GM13976 (cell line): ENCODE data around the gene CAMK1D.

Experiments
- DNase-seq: peaks from one replicate; pipeline ENCODE4 v3.0.0; 2012; ENCODE audit warnings: low spot score
- CTCF ChIP-seq: IDR thresholded peaks from 2 replicates; pipeline ENCODE4 v1.5.1; 2012; ENCODE audit warnings: borderline replicate concordance, mild to moderate bottlenecking; ENCODE audit not compliant: insufficient read depth; ENCODE audit errors: extremely low read depth, missing control alignments, control extremely low read depth
- in situ Hi-C: fragments of 300-500 bp; cut with MboI; formaldehyde crosslinking; loops from one replicate; pipeline ENCODE4 v1.12.0; 2022; ENCODE audit warnings: low sequenced_read_pairs, mixed read lengths, inconsistent platforms; ENCODE audit not compliant: unreplicated experiment

CAMK1D gene

DNA sequence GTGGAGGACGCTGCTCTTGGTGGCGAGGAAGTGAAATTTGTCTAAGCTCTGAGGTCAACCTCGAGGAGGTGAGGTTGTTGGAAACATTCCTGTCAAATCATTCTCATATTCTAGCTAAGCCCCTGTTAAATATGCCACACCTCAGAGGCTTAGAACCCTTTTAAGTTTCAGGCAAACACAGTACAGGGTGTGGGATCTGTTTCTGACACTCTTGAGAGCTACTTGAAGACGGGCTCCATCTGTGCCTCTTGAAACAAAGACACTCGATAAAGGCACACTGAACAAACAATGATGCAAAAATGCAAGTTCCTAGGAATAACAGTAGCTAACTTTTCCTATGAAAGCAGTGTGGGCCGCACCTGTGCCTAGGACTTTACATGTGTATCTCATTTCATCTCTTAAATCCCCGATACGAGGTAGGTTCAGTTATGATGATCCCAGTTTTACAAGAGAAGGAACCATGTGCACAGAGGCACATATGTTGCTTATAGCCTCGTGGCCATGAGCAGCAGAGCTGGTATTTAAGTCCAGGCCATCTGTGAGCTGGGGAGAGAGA, 352.9 kb downstream of the CAMK1D start:
- DNase-seq, result no peak
- TF ChIP-seq CTCF, result no peak
- in situ Hi-C loops, result loop anchor here (25.0 kb wide), 1 partner anchor 440 kb away; no protein-coding TSS in a partner anchor

DNA sequence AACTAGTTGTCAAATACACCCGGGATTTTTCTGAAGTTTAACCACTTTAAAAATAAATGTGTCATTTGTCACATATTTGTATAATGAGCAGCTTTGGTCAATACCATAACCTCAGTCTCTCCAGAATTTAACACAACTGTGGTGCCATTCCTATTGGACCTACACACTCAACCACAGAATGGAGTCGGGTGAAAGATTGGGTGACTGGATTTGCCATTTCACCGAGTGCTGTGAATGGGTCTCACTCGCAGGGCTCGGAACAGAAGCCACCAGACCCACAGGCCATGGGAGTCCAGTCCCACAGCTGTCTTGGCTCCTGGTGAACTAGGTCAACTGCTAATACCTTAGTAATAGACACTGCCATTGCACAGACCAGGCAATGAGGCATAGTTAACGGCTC, 353.8 kb downstream of the CAMK1D start:
- in situ Hi-C loops, result loop anchor here (25.0 kb wide), 1 partner anchor 441 kb away; no protein-coding TSS in a partner anchor
- TF ChIP-seq CTCF, result no peak
- DNase-seq, result no peak

- DNase-seq, result no peak
- in situ Hi-C loops, result loop anchor here (25.0 kb wide), 1 partner anchor 442 kb away; no protein-coding TSS in a partner anchor
- no peak for TF ChIP-seq CTCF
These were observed 354.5 kb downstream of the CAMK1D start for GRCh38 chr10:12703813-12704212.

- DNase-seq, result no peak
- no peak for TF ChIP-seq CTCF
- in situ Hi-C loops, result loop anchor here (25.0 kb wide), 1 partner anchor 442 kb away; no protein-coding TSS in a partner anchor
These were observed 355.1 kb downstream of the CAMK1D start for GRCh38 chr10:12704488-12704887.

GRCh38 chr10:12705943-12706342, 356.6 kb downstream of the CAMK1D start:
- in situ Hi-C loops, result loop anchor here (25.0 kb wide), 1 partner anchor 444 kb away; no protein-coding TSS in a partner anchor
- no peak for TF ChIP-seq CTCF
- DNase-seq, result no peak

DNA sequence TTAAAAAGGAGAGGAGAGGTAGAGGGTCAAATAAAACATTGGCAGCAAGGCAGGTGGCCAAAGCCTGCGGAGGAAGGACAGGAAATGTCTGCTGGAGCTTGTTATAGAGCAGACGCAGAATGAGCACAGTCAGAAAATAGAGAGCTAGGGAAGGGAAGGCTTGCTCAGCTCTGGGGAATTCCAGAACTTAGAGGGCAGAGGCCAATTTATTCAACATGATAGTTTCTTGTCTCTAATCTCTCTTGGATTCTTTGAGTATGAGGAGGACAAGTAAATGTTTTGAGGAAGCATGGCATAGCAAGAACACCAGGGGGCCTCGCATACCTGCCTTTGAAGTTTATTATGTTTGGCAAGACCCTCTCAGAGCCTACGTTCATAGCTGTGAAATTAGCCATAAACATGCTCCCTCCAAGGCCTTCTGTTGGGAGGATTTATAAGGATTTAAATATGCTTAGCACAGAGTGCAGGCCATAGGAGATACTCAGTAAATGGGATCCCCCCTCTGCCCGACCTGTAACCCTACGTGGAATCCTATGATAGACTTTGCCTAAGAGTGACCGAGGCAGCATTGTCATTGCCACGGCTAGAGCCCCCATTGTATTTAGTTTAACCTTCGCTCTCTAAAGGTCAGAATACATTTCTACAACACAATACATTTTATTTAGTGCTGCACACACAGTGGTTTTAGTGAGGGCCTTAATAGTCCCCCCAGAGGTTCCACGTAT, 358.3 kb downstream of the CAMK1D start:
- in situ Hi-C loops, result loop anchor here (25.0 kb wide), 1 partner anchor 445 kb away; no protein-coding TSS in a partner anchor
- TF ChIP-seq CTCF, result peak; percentile 42
- DNase-seq, result no peak
